ENCODE data around the gene NTRK3.

Gene NTRK3

GRCh38 chr15:88141269-88141889 is 115.2 kb downstream of the NTRK3 start:
- H3K4me3 ChIP-seq (replicated peaks; ENCODE audit: low read depth, low read length) = no peak overlapping the region
- no peak for DNase-seq (ENCODE audit: extremely low read depth, low read depth)
- TF ChIP-seq, protein P1, sequence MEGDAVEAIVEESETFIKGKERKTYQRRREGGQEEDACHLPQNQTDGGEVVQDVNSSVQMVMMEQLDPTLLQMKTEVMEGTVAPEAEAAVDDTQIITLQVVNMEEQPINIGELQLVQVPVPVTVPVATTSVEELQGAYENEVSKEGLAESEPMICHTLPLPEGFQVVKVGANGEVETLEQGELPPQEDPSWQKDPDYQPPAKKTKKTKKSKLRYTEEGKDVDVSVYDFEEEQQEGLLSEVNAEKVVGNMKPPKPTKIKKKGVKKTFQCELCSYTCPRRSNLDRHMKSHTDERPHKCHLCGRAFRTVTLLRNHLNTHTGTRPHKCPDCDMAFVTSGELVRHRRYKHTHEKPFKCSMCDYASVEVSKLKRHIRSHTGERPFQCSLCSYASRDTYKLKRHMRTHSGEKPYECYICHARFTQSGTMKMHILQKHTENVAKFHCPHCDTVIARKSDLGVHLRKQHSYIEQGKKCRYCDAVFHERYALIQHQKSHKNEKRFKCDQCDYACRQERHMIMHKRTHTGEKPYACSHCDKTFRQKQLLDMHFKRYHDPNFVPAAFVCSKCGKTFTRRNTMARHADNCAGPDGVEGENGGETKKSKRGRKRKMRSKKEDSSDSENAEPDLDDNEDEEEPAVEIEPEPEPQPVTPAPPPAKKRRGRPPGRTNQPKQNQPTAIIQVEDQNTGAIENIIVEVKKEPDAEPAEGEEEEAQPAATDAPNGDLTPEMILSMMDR (IDR thresholded peaks at IDR 0.05; ENCODE audit: low read depth, low read length, missing control alignments) = no peak

DNA sequence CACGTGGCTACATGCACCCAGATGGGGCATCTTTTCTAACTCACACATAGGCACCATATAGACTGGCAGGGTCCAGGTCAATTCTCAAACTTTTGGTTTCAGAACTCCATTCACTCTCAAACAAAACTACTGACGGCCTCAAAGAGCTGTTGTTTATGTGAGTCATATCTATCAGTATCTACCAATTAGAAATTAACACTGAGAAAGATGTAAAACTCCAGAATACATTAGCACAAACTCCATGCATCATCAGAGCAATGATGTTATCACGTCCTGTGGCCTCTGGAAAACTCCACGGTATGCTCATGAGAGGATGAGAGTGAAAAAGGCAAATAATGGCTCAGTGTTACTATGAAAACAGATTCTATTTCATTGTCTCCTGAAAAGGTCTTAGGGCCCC is 116.1 kb downstream of the NTRK3 start:
- TF ChIP-seq, protein P1 (IDR thresholded peaks at IDR 0.05; ENCODE audit: low read depth, low read length, missing control alignments) = no peak
- DNase-seq (ENCODE audit: extremely low read depth, low read depth) = no peak
- no peak overlapping the region for H3K4me3 ChIP-seq (replicated peaks; ENCODE audit: low read depth, low read length)

DNA sequence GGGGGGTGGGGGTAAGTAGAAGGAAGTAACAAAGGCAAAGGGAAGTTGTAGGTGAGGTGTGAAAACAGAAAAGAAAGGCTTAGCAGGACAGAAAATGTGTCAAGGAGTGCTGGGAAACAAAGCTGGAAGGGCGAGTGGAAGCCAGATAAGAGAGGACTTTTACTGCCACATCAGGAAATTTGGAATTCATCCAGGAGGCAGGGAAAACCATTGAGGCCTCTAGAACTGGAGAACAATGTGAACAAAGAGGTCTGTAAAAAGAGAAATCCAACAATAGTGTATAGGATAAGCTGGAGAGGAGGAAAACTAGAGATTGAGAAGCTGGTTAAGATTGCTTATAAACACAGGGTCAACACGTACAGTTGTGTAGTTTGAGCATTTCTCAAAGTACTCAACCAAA is 116.6 kb downstream of the NTRK3 start:
- no peak overlapping the region for H3K4me3 ChIP-seq (replicated peaks; ENCODE audit: low read depth, low read length)
- TF ChIP-seq, protein P1 (IDR thresholded peaks at IDR 0.05; ENCODE audit: low read depth, low read length, missing control alignments) = no peak
- no peak for DNase-seq (ENCODE audit: extremely low read depth, low read depth)

DNA sequence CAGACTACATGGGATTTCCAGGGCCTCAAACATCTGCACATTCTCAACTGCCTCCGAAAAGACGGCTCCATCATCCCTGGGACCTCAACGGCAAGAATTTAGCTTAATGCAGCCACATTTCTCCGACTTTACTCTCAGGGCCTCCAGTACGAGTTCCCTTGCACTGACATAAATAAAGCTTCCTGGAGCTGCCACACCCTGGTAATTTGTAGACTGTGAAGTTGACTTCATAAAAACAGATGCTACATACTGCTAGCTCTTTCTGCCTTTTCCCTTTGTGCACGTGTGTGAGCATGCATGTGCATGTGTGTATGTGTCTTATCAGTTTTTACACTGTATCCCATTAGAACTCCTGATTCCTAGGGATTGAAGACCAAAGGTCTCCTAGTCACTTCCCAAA is 122.7 kb downstream of the NTRK3 start:
- no peak overlapping the region for H3K4me3 ChIP-seq (replicated peaks; ENCODE audit: low read depth, low read length)
- no peak for DNase-seq (ENCODE audit: extremely low read depth, low read depth)
- TF ChIP-seq, protein P1 (IDR thresholded peaks at IDR 0.05; ENCODE audit: low read depth, low read length, missing control alignments) = no peak

DNA sequence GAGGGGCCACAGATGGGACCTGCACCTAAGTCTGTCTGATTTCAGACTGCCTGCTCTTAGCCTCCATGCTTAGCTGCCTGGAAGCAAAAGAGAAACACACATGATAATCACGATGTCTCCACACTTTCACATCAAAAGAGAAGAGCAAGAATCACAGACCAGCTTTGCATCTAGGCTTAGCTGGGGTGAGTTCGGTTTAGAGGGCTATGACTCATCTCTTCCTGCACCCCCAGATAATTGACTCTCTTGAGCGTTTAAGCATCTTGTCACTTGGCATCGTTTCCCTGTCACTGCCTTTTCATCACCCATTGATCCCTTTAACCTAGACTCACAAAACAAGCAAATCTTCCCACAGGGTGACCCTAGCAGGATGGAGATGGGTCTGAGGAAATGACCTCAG is 124.0 kb downstream of the NTRK3 start:
- no peak for DNase-seq (ENCODE audit: extremely low read depth, low read depth)
- H3K4me3 ChIP-seq (replicated peaks; ENCODE audit: low read depth, low read length) = no peak overlapping the region
- TF ChIP-seq, protein P1 (IDR thresholded peaks at IDR 0.05; ENCODE audit: low read depth, low read length, missing control alignments) = no peak

- TF ChIP-seq, protein P1 (IDR thresholded peaks at IDR 0.05; ENCODE audit: low read depth, low read length, missing control alignments) = no peak
- DNase-seq (ENCODE audit: extremely low read depth, low read depth) = no peak
- no peak overlapping the region for H3K4me3 ChIP-seq (replicated peaks; ENCODE audit: low read depth, low read length)
Observed at GRCh38 chr15:88131937-88132336, 124.6 kb downstream of the NTRK3 start.

DNA sequence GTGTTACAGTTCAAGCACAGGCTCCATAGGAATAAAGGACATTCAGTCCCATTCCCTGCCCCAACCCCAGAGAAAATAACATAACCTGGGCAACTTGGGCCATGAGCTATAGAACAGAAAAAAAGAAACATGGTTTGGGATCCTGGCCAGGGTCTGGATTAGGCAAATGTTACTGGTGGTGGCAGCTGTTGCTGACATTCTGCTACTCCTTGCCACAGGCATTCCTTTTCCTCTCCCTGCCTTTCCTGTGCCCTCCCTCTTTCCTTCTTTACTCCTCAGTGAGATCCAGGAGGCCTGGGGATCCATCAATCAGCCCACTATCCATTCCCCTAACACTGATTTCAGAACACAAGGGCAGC is 129.1 kb downstream of the NTRK3 start:
- DNase-seq (ENCODE audit: extremely low read depth, low read depth) = no peak
- TF ChIP-seq, protein P1 (IDR thresholded peaks at IDR 0.05; ENCODE audit: low read depth, low read length, missing control alignments) = no peak
- no peak overlapping the region for H3K4me3 ChIP-seq (replicated peaks; ENCODE audit: low read depth, low read length)
